SKM-1 (cell line): ENCODE data around the gene ACTL9.

Source experiments
- DNase-seq: peaks from one replicate; lab custom pipeline; 2025; ENCODE audit not compliant: unreplicated experiment; lab: John Stamatoyannopoulos, UW

The ACTL9 gene

GRCh38 chr19:8686549-8686948, 12.0 kb downstream of the ACTL9 start:
- DNase-seq: no peak

- DNase-seq: no peak
Observed at GRCh38 chr19:8684001-8684902, 14.3 kb downstream of the ACTL9 start.

- no peak for DNase-seq
Observed at GRCh38 chr19:8682931-8683330, 15.7 kb downstream of the ACTL9 start.

- no peak for DNase-seq
Observed at GRCh38 chr19:8682472-8682871, 16.1 kb downstream of the ACTL9 start.

GRCh38 chr19:8681345-8682029, 17.1 kb downstream of the ACTL9 start:
- no peak for DNase-seq

- no peak for DNase-seq
Observed at GRCh38 chr19:8680676-8681344, 17.8 kb downstream of the ACTL9 start.

GRCh38 chr19:8678244-8678807, 20.3 kb downstream of the ACTL9 start:
- DNase-seq: no peak

GRCh38 chr19:8675066-8675465, 23.5 kb downstream of the ACTL9 start:
- DNase-seq: no peak

- DNase-seq: no peak
Observed at GRCh38 chr19:8673276-8673891, 25.2 kb downstream of the ACTL9 start.

GRCh38 chr19:8666814-8667405, 31.7 kb downstream of the ACTL9 start:
- no peak for DNase-seq

- DNase-seq: no peak
Observed at GRCh38 chr19:8665468-8666213, 33.0 kb downstream of the ACTL9 start.

GRCh38 chr19:8664671-8665057, 33.9 kb downstream of the ACTL9 start:
- no peak for DNase-seq

GRCh38 chr19:8663920-8664670, 34.5 kb downstream of the ACTL9 start:
- no peak for DNase-seq

- DNase-seq: no peak
Observed at GRCh38 chr19:8662263-8662662, 36.3 kb downstream of the ACTL9 start.

GRCh38 chr19:8659905-8660304, 38.7 kb downstream of the ACTL9 start:
- DNase-seq: no peak

- DNase-seq: no peak
Observed at GRCh38 chr19:8657869-8658268, 40.7 kb downstream of the ACTL9 start.

GRCh38 chr19:8655340-8655709, 43.3 kb downstream of the ACTL9 start:
- no peak for DNase-seq

- DNase-seq: no peak
Observed at GRCh38 chr19:8654591-8655339, 43.8 kb downstream of the ACTL9 start.

- peak; percentile 72 for DNase-seq
Observed at GRCh38 chr19:8648240-8648639, 50.4 kb downstream of the ACTL9 start.
